Measurements from ENCODE around the gene AOX1.

AOX1 gene

DNA sequence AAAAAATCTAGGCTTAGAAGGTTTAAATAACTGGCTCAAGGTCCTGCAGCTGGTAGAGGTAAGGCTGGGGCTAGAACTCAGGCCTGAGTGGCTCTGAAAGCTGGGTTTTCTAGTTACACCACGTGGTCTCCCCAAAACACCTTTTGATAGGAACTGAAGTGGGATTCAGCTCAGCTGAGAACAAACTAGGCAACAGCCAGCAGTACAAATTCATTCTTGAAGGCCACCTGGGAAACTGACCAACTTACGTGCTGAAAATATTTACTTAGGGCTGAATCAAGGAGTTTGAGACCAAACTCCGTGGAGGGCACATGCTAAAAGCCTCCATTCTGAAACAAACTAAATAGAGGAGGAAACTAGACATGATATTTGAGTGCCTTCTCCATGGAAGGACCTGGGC lies 67.2 kb downstream of the AOX1 start:
- no peaks in the 10 kb centered on the region for H3F3A ChIP-seq (ENCODE audit: insufficient read depth, low read length)
- H3K36me3 ChIP-seq (ENCODE audit: insufficient read depth, low read length), result peaks cover 45% of the 10 kb centered on the region
- H3K4me3 ChIP-seq (ENCODE audit: low read depth, low read length, poor library complexity, severe bottlenecking), result no peak overlapping the region
- no peaks in the 10 kb centered on the region for H3K9me2 ChIP-seq (ENCODE audit: low read depth, low read length)
- no peaks in the 10 kb centered on the region for H3K79me2 ChIP-seq (ENCODE audit: insufficient read depth, low read length)
- no peaks in the 10 kb centered on the region for H3K9me3 ChIP-seq (ENCODE audit: low read length)
- no peak overlapping the region for H3K4me2 ChIP-seq (ENCODE audit: low read length)
- no peaks in the 10 kb centered on the region for H4K20me1 ChIP-seq (ENCODE audit: insufficient read depth, low read length)
- H3K9ac ChIP-seq (ENCODE audit: low read length), result no peak overlapping the region
- no peaks in the 10 kb centered on the region for H3K27me3 ChIP-seq (ENCODE audit: insufficient read depth, low read length)
- H3K27ac ChIP-seq (ENCODE audit: low read depth, low read length, poor library complexity, severe bottlenecking), result peak overlapping the region; percentile 37
- TF ChIP-seq, protein P1, sequence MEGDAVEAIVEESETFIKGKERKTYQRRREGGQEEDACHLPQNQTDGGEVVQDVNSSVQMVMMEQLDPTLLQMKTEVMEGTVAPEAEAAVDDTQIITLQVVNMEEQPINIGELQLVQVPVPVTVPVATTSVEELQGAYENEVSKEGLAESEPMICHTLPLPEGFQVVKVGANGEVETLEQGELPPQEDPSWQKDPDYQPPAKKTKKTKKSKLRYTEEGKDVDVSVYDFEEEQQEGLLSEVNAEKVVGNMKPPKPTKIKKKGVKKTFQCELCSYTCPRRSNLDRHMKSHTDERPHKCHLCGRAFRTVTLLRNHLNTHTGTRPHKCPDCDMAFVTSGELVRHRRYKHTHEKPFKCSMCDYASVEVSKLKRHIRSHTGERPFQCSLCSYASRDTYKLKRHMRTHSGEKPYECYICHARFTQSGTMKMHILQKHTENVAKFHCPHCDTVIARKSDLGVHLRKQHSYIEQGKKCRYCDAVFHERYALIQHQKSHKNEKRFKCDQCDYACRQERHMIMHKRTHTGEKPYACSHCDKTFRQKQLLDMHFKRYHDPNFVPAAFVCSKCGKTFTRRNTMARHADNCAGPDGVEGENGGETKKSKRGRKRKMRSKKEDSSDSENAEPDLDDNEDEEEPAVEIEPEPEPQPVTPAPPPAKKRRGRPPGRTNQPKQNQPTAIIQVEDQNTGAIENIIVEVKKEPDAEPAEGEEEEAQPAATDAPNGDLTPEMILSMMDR (IDR thresholded peaks at IDR 0.05; ENCODE audit: low read length), result no peak
- TF ChIP-seq EZH2 (IDR thresholded peaks at IDR 0.05; ENCODE audit: borderline replicate concordance, low read length), result no peak
- H3K4me1 ChIP-seq (ENCODE audit: insufficient read depth, low read length, severe bottlenecking), result peaks cover 3% of the 10 kb centered on the region
- no peak overlapping the region for H2AFZ ChIP-seq (ENCODE audit: low read length)

DNA sequence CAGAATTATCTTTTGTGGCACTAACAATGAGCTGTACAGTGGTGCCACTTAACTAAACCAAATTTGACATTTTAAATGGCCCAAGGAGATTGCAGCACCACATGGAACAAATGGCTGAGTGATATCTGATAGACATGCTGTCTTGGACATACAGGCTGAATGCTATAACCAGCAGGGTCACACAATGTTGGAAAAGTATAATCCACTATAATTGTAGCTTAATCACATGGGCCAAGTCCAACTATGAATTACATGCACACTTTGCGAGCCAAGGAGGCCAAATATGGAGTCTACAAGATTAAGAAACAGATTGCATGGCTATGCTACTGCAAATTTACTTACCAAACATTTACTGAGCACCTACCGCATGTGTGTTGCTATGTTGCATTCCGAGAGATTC lies 69.0 kb downstream of the AOX1 start:
- Histone ChIP-seq H3K9ac (ENCODE audit: low read length) (no peak overlapping the region), H3K27ac (ENCODE audit: low read depth, low read length, poor library complexity, severe bottlenecking) (no peak overlapping the region), H3K36me3 (ENCODE audit: insufficient read depth, low read length) (peaks cover 34% of the 10 kb centered on the region), H3K4me3 (ENCODE audit: low read depth, low read length, poor library complexity, severe bottlenecking) (no peak overlapping the region), H3F3A (ENCODE audit: insufficient read depth, low read length) (no peaks in the 10 kb centered on the region), H3K79me2 (ENCODE audit: insufficient read depth, low read length) (no peaks in the 10 kb centered on the region), H4K20me1 (ENCODE audit: insufficient read depth, low read length) (no peaks in the 10 kb centered on the region), H3K9me3 (ENCODE audit: low read length) (no peaks in the 10 kb centered on the region), H3K9me2 (ENCODE audit: low read depth, low read length) (no peaks in the 10 kb centered on the region), H3K4me2 (ENCODE audit: low read length) (no peak overlapping the region), H3K4me1 (ENCODE audit: insufficient read depth, low read length, severe bottlenecking) (peaks cover 21% of the 10 kb centered on the region), H2AFZ (ENCODE audit: low read length) (no peak overlapping the region), H3K27me3 (ENCODE audit: insufficient read depth, low read length) (no peaks in the 10 kb centered on the region)
- TF ChIP-seq EZH2 (IDR thresholded peaks at IDR 0.05; ENCODE audit: borderline replicate concordance, low read length), result no peak
- TF ChIP-seq, protein P1 (IDR thresholded peaks at IDR 0.05; ENCODE audit: low read length), result no peak

DNA sequence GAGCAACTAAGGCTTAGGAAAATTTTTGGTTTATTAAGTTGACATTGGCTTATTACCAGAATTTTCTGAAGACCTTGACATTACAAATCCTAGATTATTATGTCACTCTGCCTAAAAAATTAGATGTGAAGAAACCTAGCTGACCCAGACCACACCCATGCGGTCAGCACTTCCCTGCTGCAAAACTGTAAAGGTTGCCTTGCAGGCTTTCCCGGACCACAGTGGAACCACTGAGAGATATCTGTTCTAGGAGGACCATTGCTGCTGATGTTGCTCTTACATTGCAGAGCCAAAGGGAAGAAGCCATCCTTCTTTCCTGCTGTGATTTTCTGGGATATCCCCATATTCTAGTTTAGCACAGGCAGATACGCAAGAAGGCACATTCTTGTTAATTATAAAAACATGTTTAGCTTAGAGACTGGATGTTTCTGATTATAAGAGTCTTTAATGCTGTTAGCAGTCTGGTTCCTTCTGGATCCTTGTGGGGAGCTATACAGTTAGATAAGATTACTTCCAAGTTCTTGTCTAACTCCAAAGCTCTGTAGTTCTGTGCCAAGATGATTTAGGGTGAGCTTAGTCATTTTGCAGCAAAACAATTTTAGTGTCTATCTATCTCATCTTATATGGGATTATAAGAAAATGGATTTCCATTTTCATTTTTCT lies 70.2 kb downstream of the AOX1 start:
- Histone ChIP-seq H3K9me2 (ENCODE audit: low read depth, low read length) (no peaks in the 10 kb centered on the region), H3K4me1 (ENCODE audit: insufficient read depth, low read length, severe bottlenecking) (peaks cover 33% of the 10 kb centered on the region), H3F3A (ENCODE audit: insufficient read depth, low read length) (no peaks in the 10 kb centered on the region; the same call in 1 of the 2 replicates), H3K9me3 (ENCODE audit: low read length) (no peaks in the 10 kb centered on the region), H3K27me3 (ENCODE audit: insufficient read depth, low read length) (no peaks in the 10 kb centered on the region), H3K4me2 (ENCODE audit: low read length) (no peak overlapping the region), H2AFZ (ENCODE audit: low read length) (no peak overlapping the region), H3K9ac (ENCODE audit: low read length) (no peak overlapping the region), H3K4me3 (ENCODE audit: low read depth, low read length, poor library complexity, severe bottlenecking) (no peak overlapping the region), H3K79me2 (ENCODE audit: insufficient read depth, low read length) (no peaks in the 10 kb centered on the region), H3K36me3 (ENCODE audit: insufficient read depth, low read length) (peaks cover 29% of the 10 kb centered on the region), H3K27ac (ENCODE audit: low read depth, low read length, poor library complexity, severe bottlenecking) (no peak overlapping the region), H4K20me1 (ENCODE audit: insufficient read depth, low read length) (no peaks in the 10 kb centered on the region)
- TF ChIP-seq EZH2 (IDR thresholded peaks at IDR 0.05; ENCODE audit: borderline replicate concordance, low read length), result no peak
- TF ChIP-seq, protein P1 (IDR thresholded peaks at IDR 0.05; ENCODE audit: low read length), result no peak

Measured in OCI-LY1 (cell line).